Osteoblast (primary cell): ENCODE data around the gene PSMG3. TPM values are rescaled to one million over a fixed set of nuclear protein-coding genes. Genes with fewer than 3 reads are reported as not detected.

Source experiments
- DNase-seq: peaks from one replicate; pipeline ENCODE4 v3.0.0; 2011; ENCODE audit warnings: low spot score, mixed read lengths; ENCODE audit not compliant: insufficient read length; ENCODE audit errors: missing footprints
- H2AFZ ChIP-seq: 2 replicates; pipeline ENCODE4 v1.6.0; 2011; ENCODE audit warnings: mild to moderate bottlenecking, low read length
- H3K27ac ChIP-seq: 2 replicates; pipeline ENCODE4 v1.5.1; 2011; ENCODE audit warnings: mild to moderate bottlenecking, low read depth, low read length, moderate library complexity
- H3K27me3 ChIP-seq: 2 replicates; pipeline ENCODE4 v1.6.0; 2012; ENCODE audit warnings: mild to moderate bottlenecking, control low read depth, inconsistent platforms, low read length, moderate library complexity; ENCODE audit not compliant: insufficient read depth
- H3K36me3 ChIP-seq: 2 replicates; pipeline ENCODE4 v1.5.1; 2011; ENCODE audit warnings: mild to moderate bottlenecking, low read length, control low read depth, moderate library complexity; ENCODE audit not compliant: insufficient read depth
- H3K4me1 ChIP-seq: 2 replicates; pipeline ENCODE4 v1.5.1; 2011; ENCODE audit warnings: mild to moderate bottlenecking, low read length, control low read depth, moderate library complexity; ENCODE audit not compliant: insufficient read depth
- H3K4me2 ChIP-seq: 2 replicates; pipeline ENCODE4 v1.6.0; 2011; ENCODE audit warnings: mild to moderate bottlenecking, low read length; ENCODE audit not compliant: insufficient read depth
- H3K4me3 ChIP-seq: fragments of 200-600 bp; sonication (generic); 3 replicates; pipeline ENCODE4 v1.5.1; 2012; ENCODE audit warnings: mild to moderate bottlenecking, low read length, inconsistent platforms; ENCODE audit not compliant: insufficient read depth
- H3K79me2 ChIP-seq: 2 replicates; pipeline ENCODE4 v1.6.0; 2012; ENCODE audit warnings: mild to moderate bottlenecking, low read length, control low read depth, inconsistent platforms; ENCODE audit not compliant: insufficient read depth
- H3K9me3 ChIP-seq: 2 replicates; pipeline ENCODE4 v1.5.1; 2011; ENCODE audit warnings: low read depth, low read length, control low read depth
- H4K20me1 ChIP-seq: 2 replicates; pipeline ENCODE4 v1.6.0; 2012; ENCODE audit warnings: mild to moderate bottlenecking, low read length, control low read depth; ENCODE audit not compliant: insufficient read depth
- CTCF ChIP-seq: IDR thresholded peaks from 2 replicates; pipeline ENCODE4 v1.5.1; 2011; ENCODE audit warnings: mild to moderate bottlenecking, low read depth, low read length, moderate library complexity; ENCODE audit errors: extremely low read depth
- total RNA-seq: library from RNA; depleted of rRNA; stranded (reverse); fragments of >200 nt; gene quantifications from 2 replicates; pipeline ENCODE4 v1.2.3, GENCODE V29; 2012

PSMG3 gene
- total RNA-seq, 1 donor = 38.7 TPM

- no peaks in the 10 kb centered on the region for H4K20me1 ChIP-seq
- H3K79me2 ChIP-seq = peaks cover 18% of the 10 kb centered on the region
- H2AFZ ChIP-seq = no peak overlapping the region
- H3K4me1 ChIP-seq = peaks cover 34% of the 10 kb centered on the region
- no peaks in the 10 kb centered on the region for H3K27me3 ChIP-seq
- peak overlapping the region; percentile 97 for H3K27ac ChIP-seq
- TF ChIP-seq CTCF = no peak
- no peak overlapping the region for H3K4me2 ChIP-seq
- H3K4me3 ChIP-seq = no peak overlapping the region
- no peaks in the 10 kb centered on the region for H3K9me3 ChIP-seq
- H3K36me3 ChIP-seq = peaks cover 13% of the 10 kb centered on the region
- DNase-seq = peak; percentile 55
Measured at GRCh38 chr7:1566687-1567048, 3.2 kb downstream of the PSMG3 start.

DNA sequence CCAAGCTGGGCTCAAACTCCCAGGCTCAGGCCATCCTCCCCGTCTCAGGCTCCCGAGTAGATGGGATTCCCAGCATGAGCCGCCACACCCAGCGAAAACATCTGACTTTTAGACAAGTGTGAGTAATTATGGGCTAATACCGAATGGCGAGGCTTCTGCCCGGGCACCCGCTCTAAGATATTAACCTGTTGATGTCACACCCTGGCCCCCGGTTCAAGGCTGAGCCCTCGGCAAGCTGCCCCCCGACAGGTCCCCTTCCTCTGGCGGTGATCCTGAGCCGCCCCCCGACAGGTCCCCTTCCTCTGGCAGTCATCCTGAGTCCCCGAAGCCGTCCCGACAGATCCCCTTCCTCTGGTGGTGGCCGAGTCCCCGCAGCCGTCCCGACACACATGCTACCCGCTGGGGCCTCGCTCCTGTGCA is 5.2 kb downstream of the PSMG3 start:
- H3K27me3 ChIP-seq = no peaks in the 10 kb centered on the region
- H3K4me1 ChIP-seq = peaks cover 26% of the 10 kb centered on the region
- peaks cover 13% of the 10 kb centered on the region for H3K36me3 ChIP-seq
- peak; percentile 88 for DNase-seq
- H3K4me3 ChIP-seq = no peak overlapping the region
- TF ChIP-seq CTCF = no peak
- no peak overlapping the region for H3K4me2 ChIP-seq
- H2AFZ ChIP-seq = no peak overlapping the region
- H3K79me2 ChIP-seq = peaks cover 14% of the 10 kb centered on the region
- H3K9me3 ChIP-seq = no peaks in the 10 kb centered on the region
- H4K20me1 ChIP-seq = no peaks in the 10 kb centered on the region
- H3K27ac ChIP-seq = no peak overlapping the region

- no peak for TF ChIP-seq CTCF
- Histone ChIP-seq H3K27ac (no peak overlapping the region), H3K79me2 (peaks cover 8% of the 10 kb centered on the region), H2AFZ (no peak overlapping the region), H3K4me2 (no peak overlapping the region), H4K20me1 (no peaks in the 10 kb centered on the region), H3K27me3 (no peaks in the 10 kb centered on the region), H3K4me3 (no peak overlapping the region), H3K9me3 (no peaks in the 10 kb centered on the region), H3K36me3 (peaks cover 13% of the 10 kb centered on the region), H3K4me1 (peaks cover 23% of the 10 kb centered on the region)
- peak; percentile 55 for DNase-seq
Measured at GRCh38 chr7:1563981-1564602, 5.7 kb downstream of the PSMG3 start.

DNA sequence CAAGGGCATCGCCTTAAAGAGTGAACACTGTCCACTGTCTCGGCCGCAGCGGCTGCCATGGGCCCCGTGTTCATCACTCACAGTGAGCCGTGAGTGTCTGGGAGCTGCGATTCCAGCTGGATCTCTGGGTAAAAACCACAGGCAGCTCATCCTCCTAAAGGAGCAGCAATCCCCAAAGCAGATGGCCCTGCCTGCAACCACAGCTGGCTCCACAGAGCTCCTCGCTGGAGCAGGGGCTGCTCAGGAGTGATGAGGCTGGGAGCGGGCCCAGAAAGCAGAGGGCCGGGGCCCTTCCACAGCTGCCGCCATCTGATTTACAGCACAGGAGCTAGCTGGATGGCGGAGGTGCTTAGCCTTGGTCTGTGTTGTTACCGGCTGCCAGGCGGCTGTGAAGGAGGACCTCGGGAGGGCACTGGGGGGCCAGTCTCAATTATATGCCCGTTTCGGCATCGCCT is 7.2 kb downstream of the PSMG3 start:
- Histone ChIP-seq H3K4me1 (peaks cover 8% of the 10 kb centered on the region), H3K27me3 (no peaks in the 10 kb centered on the region), H4K20me1 (no peaks in the 10 kb centered on the region), H3K79me2 (peaks cover 4% of the 10 kb centered on the region), H3K4me2 (no peak overlapping the region), H3K4me3 (no peak overlapping the region), H3K27ac (no peak overlapping the region), H3K36me3 (peaks cover 13% of the 10 kb centered on the region), H3K9me3 (no peaks in the 10 kb centered on the region), H2AFZ (peak overlapping the region; percentile 41)
- DNase-seq = peak; percentile 89
- TF ChIP-seq CTCF = no peak
